GM15510 (cell line): ENCODE measurements around the gene GARIN6.

Experiments used
- POLR2A ChIP-seq: IDR thresholded peaks from 3 replicates; pipeline ENCODE4 v1.6.1; 2011; ENCODE audit warnings: borderline replicate concordance; ENCODE audit not compliant: insufficient read length; ENCODE audit errors: extremely low read depth

GARIN6 gene

DNA sequence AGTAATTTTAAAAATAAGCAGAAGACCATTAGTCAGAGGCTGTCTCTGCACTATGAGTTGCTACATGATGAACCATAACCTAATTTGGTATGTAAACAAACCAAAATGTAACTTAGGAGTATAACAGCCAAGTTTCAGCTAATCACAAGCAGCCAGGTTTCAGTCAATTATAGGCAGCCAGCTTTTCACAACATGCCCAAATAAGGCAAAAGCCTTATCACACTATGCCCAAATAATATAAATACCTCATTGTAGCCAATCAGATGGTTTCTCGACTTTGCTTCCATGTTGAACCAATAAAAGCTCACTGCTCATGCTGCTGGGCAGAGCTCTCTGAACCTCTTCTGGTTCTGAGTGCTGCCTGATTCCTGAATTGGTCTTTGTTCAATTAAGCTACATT, 38.6 kb downstream of the GARIN6 start:
- TF ChIP-seq POLR2A = no peak

GRCh38 chr12:99695050-99695449, 47.5 kb downstream of the GARIN6 start:
- TF ChIP-seq POLR2A = no peak
